Fibroblast of lung (primary cell): ENCODE results near the gene ROBO1. TPM values are rescaled to one million over a fixed set of nuclear protein-coding genes. Genes with fewer than 3 reads are reported as not detected.

Source experiments
- DNase-seq, 2 donors: peaks; one replicate each; pipeline versions ENCODE4 v3.0.0 to v3.0.0-alpha.2; 2010; ENCODE audit warnings: low read depth in 2 of 2
- H2AFZ ChIP-seq: 2 replicates; pipeline ENCODE4 v1.5.1; 2012; ENCODE audit warnings: low read length, control low read depth, inconsistent platforms
- H3K27ac ChIP-seq: 2 replicates; pipeline ENCODE4 v1.5.1; 2011; ENCODE audit warnings: low read length, control low read depth; ENCODE audit not compliant: insufficient read depth
- H3K27me3 ChIP-seq: 2 replicates; pipeline ENCODE4 v1.5.1; 2011; ENCODE audit warnings: mild to moderate bottlenecking, low read length; ENCODE audit not compliant: control insufficient read depth, insufficient read depth
- H3K36me3 ChIP-seq: 2 replicates; pipeline ENCODE4 v1.5.1; 2011; ENCODE audit warnings: low read length; ENCODE audit not compliant: control insufficient read depth, insufficient read depth
- H3K4me1 ChIP-seq: 2 replicates; pipeline ENCODE4 v1.5.1; 2011; ENCODE audit warnings: low read length; ENCODE audit not compliant: control insufficient read depth, insufficient read depth; ENCODE audit errors: extremely low read depth
- H3K4me2 ChIP-seq: 2 replicates; pipeline ENCODE4 v1.5.1; 2011; ENCODE audit warnings: low read length, control low read depth; ENCODE audit not compliant: insufficient read depth; ENCODE audit errors: extremely low read depth
- H3K4me3 ChIP-seq, 4 experiments: fragments of 200-600 bp in 1 of 4; sonication (generic) in 1 of 4; replicated peaks in 1 of 4; 2 replicates each; pipeline ENCODE4 v1.5.1; 2011 to 2016; ENCODE audit warnings: low read length in 4 of 4, low read depth in 3 of 4, mild to moderate bottlenecking in 3 of 4, control low read depth in 2 of 4, inconsistent platforms in 1 of 4, mixed read lengths in 1 of 4; ENCODE audit not compliant: insufficient read depth in 1 of 4; ENCODE audit errors: control extremely low read depth in 1 of 4
- H3K79me2 ChIP-seq: 2 replicates; pipeline ENCODE4 v1.5.1; 2012; ENCODE audit warnings: mild to moderate bottlenecking, low read length, inconsistent platforms; ENCODE audit not compliant: control insufficient read depth, insufficient read depth
- H3K9ac ChIP-seq: 2 replicates; pipeline ENCODE4 v1.5.1; 2011; ENCODE audit warnings: mild to moderate bottlenecking, low read length, control low read depth; ENCODE audit not compliant: insufficient read depth
- H3K9me3 ChIP-seq: 2 replicates; pipeline ENCODE4 v1.5.1; 2012; ENCODE audit warnings: low read depth, low read length; ENCODE audit not compliant: control insufficient read depth, insufficient read depth
- H4K20me1 ChIP-seq: 2 replicates; pipeline ENCODE4 v1.5.1; 2011; ENCODE audit warnings: low read length; ENCODE audit not compliant: control insufficient read depth, insufficient read depth; ENCODE audit errors: extremely low read depth
- EZH2 ChIP-seq: IDR thresholded peaks from 2 replicates; pipeline ENCODE4 v1.5.1; 2012; ENCODE audit warnings: low read length, control low read depth, mild to moderate bottlenecking; ENCODE audit errors: missing control alignments
- polyA plus RNA-seq, 2 donors: library from polyadenylated mRNA; depleted of rRNA in 1 of 2; stranded (reverse) in 1 of 2; unstranded in 1 of 2; fragments of >200 nt; gene quantifications; 2 replicates each; pipeline ENCODE4 v1.2.1, GENCODE V29; 2011 to 2012; ENCODE audit warnings: missing spikeins in 1 of 2
- total RNA-seq: library from RNA; depleted of rRNA; stranded (reverse); fragments of >200 nt; gene quantifications from 2 replicates; pipeline ENCODE4 v1.2.1, GENCODE V29; 2014
- TF ChIP-seq, protein P1 (sequence below), 2 donors: IDR thresholded peaks in 1 of 2; conservative IDR thresholded peaks in 1 of 2; 1 replicate in 1 of 2; 2 replicates in 1 of 2; pipeline ENCODE4 v1.5.1; 2011 to 2012; ENCODE audit warnings: low read length in 2 of 2, control low read depth in 1 of 2, inconsistent platforms in 1 of 2, low read depth in 1 of 2, mild to moderate bottlenecking in 1 of 2

The ROBO1 gene
- total and polyA plus RNA-seq, 2 donors (not counting 1 experiment from before 2014, with no cell fraction given), result 53.8 to 104 TPM

DNA sequence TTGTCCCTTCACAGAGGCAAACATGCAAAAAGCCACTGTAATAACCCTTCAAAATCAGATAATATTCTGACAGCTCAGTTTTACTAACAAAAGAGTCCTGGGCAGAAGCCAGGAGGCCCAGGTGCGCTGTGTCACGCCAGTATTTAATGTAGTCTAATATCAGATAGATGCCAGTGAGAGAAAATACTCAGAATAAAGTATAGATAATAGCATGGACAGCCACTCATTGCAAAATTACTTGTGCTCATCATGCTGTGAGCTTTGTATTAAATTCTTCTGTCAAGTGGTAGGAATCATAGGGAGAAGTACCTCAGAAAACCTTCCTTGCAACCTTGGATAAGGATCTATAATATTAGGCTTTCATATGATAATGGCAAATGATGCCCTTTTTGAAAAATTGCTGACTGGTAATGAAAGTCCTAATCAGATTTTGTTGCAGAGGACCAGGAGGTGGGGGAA lies 1154.3 kb downstream of the ROBO1 start:
- Histone ChIP-seq H3K27ac (no peak overlapping the region), H3K79me2 (no peaks in the 10 kb centered on the region), H2AFZ (no peak overlapping the region), H3K4me2 (no peak overlapping the region), H3K4me3 (no peak overlapping the region), H3K9ac (no peak overlapping the region), H3K4me1 (no peaks in the 10 kb centered on the region), H4K20me1 (no peaks in the 10 kb centered on the region), H3K36me3 (no peaks in the 10 kb centered on the region), H3K9me3 (no peaks in the 10 kb centered on the region), H3K27me3 (no peaks in the 10 kb centered on the region)
- TF ChIP-seq, protein P1, sequence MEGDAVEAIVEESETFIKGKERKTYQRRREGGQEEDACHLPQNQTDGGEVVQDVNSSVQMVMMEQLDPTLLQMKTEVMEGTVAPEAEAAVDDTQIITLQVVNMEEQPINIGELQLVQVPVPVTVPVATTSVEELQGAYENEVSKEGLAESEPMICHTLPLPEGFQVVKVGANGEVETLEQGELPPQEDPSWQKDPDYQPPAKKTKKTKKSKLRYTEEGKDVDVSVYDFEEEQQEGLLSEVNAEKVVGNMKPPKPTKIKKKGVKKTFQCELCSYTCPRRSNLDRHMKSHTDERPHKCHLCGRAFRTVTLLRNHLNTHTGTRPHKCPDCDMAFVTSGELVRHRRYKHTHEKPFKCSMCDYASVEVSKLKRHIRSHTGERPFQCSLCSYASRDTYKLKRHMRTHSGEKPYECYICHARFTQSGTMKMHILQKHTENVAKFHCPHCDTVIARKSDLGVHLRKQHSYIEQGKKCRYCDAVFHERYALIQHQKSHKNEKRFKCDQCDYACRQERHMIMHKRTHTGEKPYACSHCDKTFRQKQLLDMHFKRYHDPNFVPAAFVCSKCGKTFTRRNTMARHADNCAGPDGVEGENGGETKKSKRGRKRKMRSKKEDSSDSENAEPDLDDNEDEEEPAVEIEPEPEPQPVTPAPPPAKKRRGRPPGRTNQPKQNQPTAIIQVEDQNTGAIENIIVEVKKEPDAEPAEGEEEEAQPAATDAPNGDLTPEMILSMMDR (conservative IDR thresholded peaks at IDR 0.05 in 1 of 2, IDR thresholded peaks at IDR 0.05 in 1 of 2; ENCODE audit: low read depth in 1 of 2, low read length in 2 of 2), result no peak
- no peak for TF ChIP-seq EZH2
- no peak for DNase-seq

DNA sequence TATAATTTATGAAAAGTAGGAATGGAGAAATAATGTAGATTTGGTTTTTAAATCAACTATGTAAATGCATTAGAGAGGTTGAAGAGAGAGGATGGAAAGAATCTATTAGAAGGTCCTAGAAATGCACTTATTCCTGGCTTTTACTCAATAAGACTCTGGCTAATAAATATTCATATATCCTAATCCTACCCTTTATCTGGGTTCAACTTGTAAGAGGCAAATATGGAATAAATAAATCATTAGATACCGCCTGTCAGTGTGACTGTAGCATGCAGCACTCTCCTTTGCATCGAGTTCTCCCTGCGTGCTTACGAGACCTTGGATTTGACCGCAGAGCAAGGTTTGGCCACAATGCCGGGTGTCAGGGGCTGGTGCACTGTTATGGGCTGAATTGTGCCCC lies 1156.5 kb downstream of the ROBO1 start:
- Histone ChIP-seq H3K9me3 (no peaks in the 10 kb centered on the region), H3K4me2 (no peak overlapping the region), H3K4me3 (no peak overlapping the region)

DNA sequence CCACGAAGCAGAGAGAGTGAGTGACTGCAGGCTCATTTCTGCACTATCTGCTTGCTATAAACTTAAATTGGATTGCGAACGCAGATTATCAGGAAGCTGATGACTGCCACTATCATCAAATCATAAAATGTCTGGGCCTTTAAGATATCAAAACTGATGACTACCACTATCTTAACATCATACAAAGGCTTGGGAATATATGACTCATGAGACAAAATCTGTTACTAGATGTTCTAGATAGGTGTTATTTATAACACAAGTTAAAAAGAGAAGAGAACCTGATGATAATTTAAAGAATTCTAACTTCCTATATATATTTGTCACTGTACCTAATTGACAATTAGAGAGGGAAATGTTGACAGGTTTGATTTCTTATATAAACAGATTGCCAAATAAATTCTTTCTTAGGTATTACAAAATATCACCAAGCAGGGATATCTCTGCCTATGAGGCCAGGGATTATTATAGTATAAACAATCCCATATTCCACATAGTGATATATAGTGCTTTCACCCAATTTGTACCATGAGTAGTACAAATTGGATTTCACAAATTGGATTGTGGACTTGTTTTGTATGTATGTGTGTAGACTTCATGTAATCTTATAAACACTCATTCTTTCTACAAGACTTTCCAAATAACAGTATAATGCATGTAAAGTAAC lies 1157.2 kb downstream of the ROBO1 start:
- Histone ChIP-seq H3K9me3 (no peaks in the 10 kb centered on the region), H3K27me3 (no peaks in the 10 kb centered on the region), H3K27ac (no peak overlapping the region), H3K36me3 (no peaks in the 10 kb centered on the region), H3K4me1 (no peaks in the 10 kb centered on the region), H3K4me3 (no peak overlapping the region), H4K20me1 (no peaks in the 10 kb centered on the region), H2AFZ (no peak overlapping the region), H3K79me2 (no peaks in the 10 kb centered on the region), H3K9ac (no peak overlapping the region), H3K4me2 (no peak overlapping the region)
- peak in 1 of 2 donors; percentile 22 for DNase-seq
- TF ChIP-seq, protein P1 (conservative IDR thresholded peaks at IDR 0.05 in 1 of 2, IDR thresholded peaks at IDR 0.05 in 1 of 2; ENCODE audit: low read depth in 1 of 2, low read length in 2 of 2), result no peak
- TF ChIP-seq EZH2, result no peak

More for the DNA sequence above, 1156.5 kb downstream of the ROBO1 start:
- no peak overlapping the region for H3K9ac ChIP-seq
- H3K27me3 ChIP-seq, result no peaks in the 10 kb centered on the region
- no peaks in the 10 kb centered on the region for H3K36me3 ChIP-seq
- no peak overlapping the region for H2AFZ ChIP-seq
- H4K20me1 ChIP-seq, result no peaks in the 10 kb centered on the region
- TF ChIP-seq, protein P1 (conservative IDR thresholded peaks at IDR 0.05 in 1 of 2, IDR thresholded peaks at IDR 0.05 in 1 of 2; ENCODE audit: low read depth in 1 of 2, low read length in 2 of 2), result no peak
- TF ChIP-seq EZH2, result no peak
- DNase-seq, result no peak
- H3K79me2 ChIP-seq, result no peaks in the 10 kb centered on the region
- H3K27ac ChIP-seq, result no peak overlapping the region
- no peaks in the 10 kb centered on the region for H3K4me1 ChIP-seq
